HEK293T (cell line): Measurements from ENCODE around the gene BORCS5.

Experiments used
- BHLHE40 ChIP-seq: fragments of 450-650 bp; IDR thresholded peaks from 2 replicates; pipeline ENCODE4 v1.6.1; 2016; ENCODE audit warnings: mild to moderate bottlenecking, moderate library complexity, borderline replicate concordance
- CTBP1 ChIP-seq: fragments of 450-650 bp; IDR thresholded peaks from 2 replicates; pipeline ENCODE4 v1.6.1; 2016; ENCODE audit warnings: borderline replicate concordance
- ELF4 ChIP-seq: fragments of 450-650 bp; IDR thresholded peaks from 2 replicates; pipeline ENCODE4 v1.6.1; 2017; ENCODE audit warnings: antibody characterized with exemption
- FOXA1 ChIP-seq: fragments of 450-650 bp; IDR thresholded peaks from 2 replicates; pipeline ENCODE4 v1.6.1; 2016; ENCODE audit warnings: mild to moderate bottlenecking
- FOXK2 ChIP-seq: fragments of 450-650 bp; IDR thresholded peaks from 2 replicates; pipeline ENCODE4 v1.6.1; 2016; ENCODE audit warnings: mild to moderate bottlenecking
- FOXM1 ChIP-seq: fragments of 450-650 bp; IDR thresholded peaks from 2 replicates; pipeline ENCODE4 v1.6.1; 2017; ENCODE audit warnings: mild to moderate bottlenecking, borderline replicate concordance
- HDGF ChIP-seq: fragments of 450-650 bp; IDR thresholded peaks from 2 replicates; pipeline ENCODE4 v1.6.1; 2017; ENCODE audit warnings: antibody characterized with exemption, borderline replicate concordance
- L3MBTL2 ChIP-seq: fragments of 450-650 bp; conservative IDR thresholded peaks from 2 replicates; pipeline ENCODE4 v1.6.1; 2016; ENCODE audit warnings: mild to moderate bottlenecking
- PKNOX1 ChIP-seq: fragments of 450-650 bp; IDR thresholded peaks from 2 replicates; pipeline ENCODE4 v1.6.1; 2016
- SP1 ChIP-seq: fragments of 450-650 bp; IDR thresholded peaks from 2 replicates; pipeline ENCODE4 v1.6.1; 2017
- TARDBP ChIP-seq: fragments of 450-650 bp; IDR thresholded peaks from 2 replicates; pipeline ENCODE4 v1.6.1; 2016

GRCh38 chr12:12511021-12511783 is 154.3 kb downstream of the BORCS5 start:
- TF ChIP-seq ELF4 (no peak), FOXK2 (no peak), L3MBTL2 (no peak), BHLHE40 (no peak), TARDBP (no peak), PKNOX1 (no peak), SP1 (no peak), CTBP1 (no peak), FOXM1 (no peak), FOXA1 (no peak), HDGF (no peak)
